ENCODE data around the gene DUSP28. TPM values are rescaled to one million over a fixed set of nuclear protein-coding genes. Genes with fewer than 3 reads are reported as not detected.

Gene DUSP28
- total and polyA plus RNA-seq, 2 of the 13 experiments (the other 11 are each of a cell fraction or from before 2014, with no cell fraction given) = 5.2 to 8.6 TPM

DNA sequence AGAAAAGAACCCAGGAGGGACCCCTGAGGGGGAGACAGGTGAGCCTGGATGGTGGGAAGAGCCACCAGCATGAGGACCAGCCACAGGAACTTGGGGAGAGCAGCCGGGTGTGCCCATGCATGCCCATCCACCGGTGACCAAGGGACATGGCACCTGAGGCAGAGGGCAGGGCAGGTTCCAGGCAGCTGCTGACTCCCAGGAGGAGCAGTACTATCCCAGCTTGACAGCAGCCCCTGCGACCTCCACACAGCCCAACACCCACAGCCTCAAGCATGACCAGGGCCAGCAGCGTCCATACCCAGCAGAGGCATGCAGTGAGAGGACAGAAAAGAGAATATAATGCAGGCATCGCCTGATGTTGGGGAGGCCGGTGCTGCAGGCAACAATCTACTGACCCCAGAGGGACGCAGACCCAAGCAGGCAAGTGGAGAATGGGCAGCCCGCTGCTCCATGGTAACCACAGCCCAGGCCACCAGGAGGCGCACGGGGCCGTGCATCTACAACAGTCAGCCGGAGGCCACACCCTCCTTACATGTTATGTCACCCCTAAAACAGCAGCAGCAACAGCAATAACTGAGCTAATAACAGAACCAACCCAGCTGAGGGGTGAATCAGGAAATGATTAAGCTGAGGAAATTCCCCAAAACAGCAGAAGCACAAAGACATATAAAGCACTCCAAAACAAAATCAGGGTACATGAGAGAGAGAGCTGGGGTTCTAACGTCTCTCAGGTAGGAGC, 46.4 kb upstream of the DUSP28 start (continued):
- no peak for TF ChIP-seq ZNF362 (CRISPR knock-in tag; IDR thresholded peaks at IDR 0.05; ENCODE audit: borderline replicate concordance)
- TF ChIP-seq KLF12 (CRISPR knock-in tag; IDR thresholded peaks at IDR 0.05; ENCODE audit: borderline replicate concordance) = peak; percentile 90; the same call in 1 of the 2 replicates
- TF ChIP-seq PAXIP1 (CRISPR knock-in tag; conservative IDR thresholded peaks at IDR 0.05) = no peak
- TF ChIP-seq ZNF282 (IDR thresholded peaks at IDR 0.05; ENCODE audit: partially characterized antibody) = no peak

DNA sequence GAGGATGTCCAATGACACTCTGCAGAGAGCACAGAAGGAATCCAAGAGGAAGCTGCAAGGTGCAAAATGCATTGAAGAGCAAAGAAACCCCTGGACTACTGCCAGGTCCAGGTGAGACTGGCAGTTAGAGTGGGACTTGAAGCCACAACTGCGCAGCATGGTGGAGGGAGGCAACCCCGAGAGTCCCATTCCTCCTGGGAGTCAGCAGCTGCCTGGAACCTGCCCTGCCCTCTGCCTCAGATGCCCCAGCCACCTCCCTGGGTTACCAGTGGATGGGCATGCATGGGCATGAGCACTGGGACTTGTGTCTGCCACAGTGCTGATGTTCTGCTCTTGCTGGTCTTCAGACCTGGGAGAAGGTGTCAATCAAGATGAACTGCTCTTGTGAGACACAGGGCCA, 45.5 kb upstream of the DUSP28 start:
- H3K79me2 ChIP-seq (ENCODE audit: insufficient read depth, low read length) = no peaks in the 10 kb centered on the region
- in situ Hi-C loops (cut with HindIII; ENCODE audit: extremely low pct_ligation_motif_present, low pct_unique_long_range_greater_than_20kb) (no loop called here), intact Hi-C loops (cut with micrococcal nuclease; ENCODE audit: unreplicated experiment) (loop anchor here (1.0 to 10.0 kb wide), 2 partner anchors 130 to 326 kb away; no protein-coding TSS in a partner anchor)
- ChIA-PET CTCF (ENCODE audit: low intra/inter-chr PET ratio, low total read pairs) (interaction anchor here (0.8 kb wide), 1 partner anchor 53 kb away, joined by 3 read pairs; the partner anchor contains the start of gene RNPEPL1), POLR2A (interaction anchor here (1.4 to 1.5 kb wide), 2 partner anchors 65 to 72 kb away, joined by 3 to 4 read pairs; partner anchors contain the start of gene CAPN10)
- FAIRE-seq (peak; percentile 36), DNase-seq (ENCODE audit: low spot score) (no peak), ATAC-seq (no peak)
- peaks cover 4 to 10% of the 10 kb centered on the region in 2 experiments; a peak in 3 of 5 replicates for H3K36me3 ChIP-seq (replicated peaks in 1 of 2; ENCODE audit: control insufficient read depth in 1 of 2, insufficient read depth in 2 of 2, low read length in 2 of 2)
- no peak overlapping the region for H3K27ac ChIP-seq (ENCODE audit: extremely low read length, insufficient read depth, low read length)
- no peaks in the 10 kb centered on the region for H3K27me3 ChIP-seq (ENCODE audit: control insufficient read depth in 1 of 2, insufficient read depth in 2 of 2, low read length in 2 of 2)
- H2AFZ ChIP-seq (ENCODE audit: low read length) = no peak overlapping the region
- 100% methylated on average over 2 of the region's 2 CpGs for WGBS (ENCODE audit: low lambda C conversion rate)
- no peaks in the 10 kb centered on the region for H3K4me1 ChIP-seq (ENCODE audit: insufficient read depth, low read length)
- BruUV-seq (replicated peaks) = no TSS peak
- no peak overlapping the region for H3K4me2 ChIP-seq (ENCODE audit: low read depth, low read length)
- no peaks in the 10 kb centered on the region for H3K9me3 ChIP-seq (ENCODE audit: low read length)
- H3K9ac ChIP-seq (ENCODE audit: insufficient read depth, low read depth, low read length) = no peak overlapping the region
- no peak overlapping the region for H3K4me3 ChIP-seq (replicated peaks in 1 of 3; ENCODE audit: insufficient read depth in 1 of 3, low read depth in 2 of 3, low read length in 3 of 3)
- no peaks in the 10 kb centered on the region; the same call in 1 of the 2 replicates for H4K20me1 ChIP-seq (ENCODE audit: insufficient read depth, low read length)
- TF ChIP-seq THAP9 (CRISPR knock-in tag; IDR thresholded peaks at IDR 0.05; ENCODE audit: borderline replicate concordance) = no peak
- TF ChIP-seq ZNF776 (CRISPR knock-in tag; IDR thresholded peaks at IDR 0.05) = no peak
- no peak for TF ChIP-seq ZNF326 (CRISPR knock-in tag; IDR thresholded peaks at IDR 0.05; ENCODE audit: borderline replicate concordance)
- TF ChIP-seq ZNF7 (CRISPR knock-in tag; IDR thresholded peaks at IDR 0.05) = no peak
- TF ChIP-seq GFI1 (CRISPR knock-in tag; IDR thresholded peaks at IDR 0.05; ENCODE audit: borderline replicate concordance) = no peak
- TF ChIP-seq RAD21 (CRISPR knock-in tag; IDR thresholded peaks at IDR 0.05) = no peak
